Stimulated activated CD4-positive, alpha-beta T cell treated with anti-CD3 and anti-CD28 coated beads, Interleukin-1b, Interleukin-23, amount 100 ng/mL, for 48 hours (primary cell): ENCODE data around the gene TMEM245.
"Not testable (repeated sequence)": the region's sequence is repeated elsewhere in the genome, so short reads cannot be mapped to it uniquely, and the experiment has no call there.

Source experiments
- DNase-seq: peaks from one replicate; pipeline ENCODE4 v3.0.0-alpha.2; 2020

The TMEM245 gene

GRCh38 chr9:108980893-108981292, 138.9 kb downstream of the TMEM245 start:
- no peak for DNase-seq

- DNase-seq: no peak
Observed at GRCh38 chr9:108978205-108978604, 141.5 kb downstream of the TMEM245 start.

DNA sequence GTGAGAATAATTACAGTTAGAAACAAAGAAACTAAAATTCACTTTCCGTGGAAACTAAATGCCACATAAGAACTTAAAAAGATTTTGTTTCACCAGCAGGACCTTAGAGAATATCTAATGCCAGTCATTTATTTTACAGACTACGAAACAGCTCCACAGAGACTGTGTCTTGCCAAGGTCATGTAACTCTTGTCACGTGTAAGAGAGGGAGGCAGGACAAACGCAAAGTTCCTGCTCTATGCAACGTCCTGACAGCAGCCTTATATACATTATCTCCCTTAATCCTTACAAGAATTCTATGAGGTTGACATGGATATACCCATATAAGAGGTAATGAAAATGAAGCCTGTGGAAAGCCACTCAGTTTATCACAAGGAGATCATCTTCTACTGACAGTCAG, 145.9 kb downstream of the TMEM245 start:
- DNase-seq: no peak

GRCh38 chr9:108972626-108973209, 147.0 kb downstream of the TMEM245 start:
- no peak for DNase-seq

DNA sequence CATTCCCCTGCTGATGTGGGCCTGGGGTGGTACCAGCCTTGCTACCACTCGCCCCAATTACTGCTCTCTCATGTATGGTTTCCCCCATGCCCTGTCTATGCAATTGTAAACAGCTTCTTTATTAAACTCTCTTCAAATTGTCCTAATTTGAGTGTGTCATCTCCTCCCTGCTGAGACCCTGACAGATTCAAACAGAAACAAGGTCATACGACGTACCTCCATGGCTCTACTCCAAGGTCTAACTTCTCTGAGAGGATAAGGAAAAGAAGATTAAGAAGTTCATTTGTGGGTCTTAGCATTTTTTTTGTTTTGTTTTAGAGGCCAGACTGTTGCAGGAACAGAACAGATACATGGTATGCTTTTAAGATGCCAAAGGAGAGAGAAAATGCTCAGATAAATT, 147.6 kb downstream of the TMEM245 start:
- DNase-seq: no peak

GRCh38 chr9:108971392-108971791, 148.4 kb downstream of the TMEM245 start:
- not testable (repeated sequence) for DNase-seq

GRCh38 chr9:108967916-108968315, 151.8 kb downstream of the TMEM245 start:
- DNase-seq: no peak
